Smooth muscle cell (in vitro differentiated cells): ENCODE results near the gene ATP1A3. TPM values are rescaled to one million over a fixed set of nuclear protein-coding genes. Genes with fewer than 3 reads are reported as not detected.

Source experiments
- DNase-seq: peaks from one replicate; lab custom pipeline; 2025; ENCODE audit not compliant: unreplicated experiment; lab: John Stamatoyannopoulos, UW
- H2AFZ ChIP-seq: fragments of 200-600 bp; sonication (generic); 2 replicates; pipeline ENCODE4 v1.6.0; 2016; ENCODE audit warnings: antibody characterized with exemption, low read depth, mild to moderate bottlenecking
- H3F3A ChIP-seq: fragments of 200-600 bp; sonication (generic); 2 replicates; pipeline ENCODE4 v1.6.0; 2017; ENCODE audit warnings: antibody characterized with exemption, low read depth
- H3K27ac ChIP-seq: fragments of 200-600 bp; sonication (generic); 2 replicates; pipeline ENCODE4 v1.5.1; 2016; ENCODE audit warnings: low read depth, mild to moderate bottlenecking
- H3K27me3 ChIP-seq: fragments of 200-600 bp; sonication (generic); 2 replicates; pipeline ENCODE4 v1.6.1; 2016; ENCODE audit warnings: low read depth, mild to moderate bottlenecking
- H3K36me3 ChIP-seq: fragments of 200-600 bp; sonication (generic); 2 replicates; pipeline ENCODE4 v1.5.1; 2016; ENCODE audit warnings: low read depth
- H3K4me1 ChIP-seq: fragments of 200-600 bp; sonication (generic); 2 replicates; pipeline ENCODE4 v1.5.1; 2016; ENCODE audit warnings: low read depth
- H3K4me2 ChIP-seq: fragments of 200-600 bp; sonication (generic); 2 replicates; pipeline ENCODE4 v1.6.0; 2016; ENCODE audit warnings: mild to moderate bottlenecking
- H3K4me3 ChIP-seq: fragments of 200-600 bp; sonication (generic); 2 replicates; pipeline ENCODE4 v1.5.1; 2016; ENCODE audit warnings: mild to moderate bottlenecking
- H3K79me2 ChIP-seq: fragments of 200-600 bp; sonication (generic); 2 replicates; pipeline ENCODE4 v1.6.0; 2016; ENCODE audit warnings: low read depth, mild to moderate bottlenecking
- H3K9ac ChIP-seq: fragments of 200-600 bp; sonication (generic); 2 replicates; pipeline ENCODE4 v1.6.0; 2016; ENCODE audit warnings: low read depth
- H3K9me3 ChIP-seq: fragments of 200-600 bp; sonication (generic); replicated peaks from 2 replicates; pipeline ENCODE4 v1.5.1; 2016; ENCODE audit warnings: low read depth
- H4K20me1 ChIP-seq: fragments of 200-600 bp; sonication (generic); 2 replicates; pipeline ENCODE4 v1.6.0; 2016; ENCODE audit warnings: low read depth
- CTCF ChIP-seq: fragments of 200-600 bp; sonication (generic); IDR thresholded peaks from 2 replicates; pipeline ENCODE4 v1.5.1; 2017; ENCODE audit warnings: borderline replicate concordance, mild to moderate bottlenecking, antibody characterized with exemption; ENCODE audit not compliant: insufficient read depth, poor library complexity, severe bottlenecking
- WGBS: methylation state at CpG from one replicate; pipeline ENCODE4 v1.1.7; 2016; ENCODE audit warnings: low lambda C conversion rate; 5-methylcytosine and 5-hydroxymethylcytosine counted together
- polyA plus RNA-seq: library from polyadenylated mRNA; unstranded; fragments of >200 nt; fragmentation: Nextera tagmentation; extraction: Ambion mirVana; gene quantifications from 2 replicates; pipeline ENCODE4 v1.2.1, GENCODE V29; 2016
- total RNA-seq: library from RNA; depleted of rRNA; stranded (reverse); fragments of >200 nt; gene quantifications from 2 replicates; pipeline ENCODE4 v1.2.3, GENCODE V29; 2014

The ATP1A3 gene
- total and polyA plus RNA-seq, 2 experiments from 2014 or later, result not detected

DNA sequence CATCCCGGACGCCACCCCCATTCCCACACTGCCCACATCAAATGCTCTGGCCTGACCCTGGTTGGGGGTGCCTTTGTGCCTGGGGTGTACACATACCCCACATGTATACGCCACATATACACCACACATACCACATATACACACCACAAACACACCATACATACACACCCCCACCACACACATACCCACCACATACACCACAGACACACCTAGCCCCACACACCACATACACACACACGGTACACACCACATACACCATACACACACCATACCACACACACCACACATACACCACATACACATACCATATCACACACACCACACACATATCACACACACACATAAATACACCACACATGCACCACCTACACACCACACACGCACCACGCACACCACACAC is 75.9 kb downstream of the ATP1A3 start:
- no peak overlapping the region for H3K4me3 ChIP-seq
- no peak overlapping the region for H2AFZ ChIP-seq
- no peak overlapping the region for H3K27ac ChIP-seq
- H3K9me3 ChIP-seq, result no peaks in the 10 kb centered on the region
- H3F3A ChIP-seq, result no peaks in the 10 kb centered on the region
- WGBS, result 97% methylated on average over 5 of the region's 6 CpGs
- H3K4me1 ChIP-seq, result no peaks in the 10 kb centered on the region
- H3K4me2 ChIP-seq, result no peak overlapping the region
- H4K20me1 ChIP-seq, result peaks cover 7% of the 10 kb centered on the region
- no peak for DNase-seq
- H3K36me3 ChIP-seq, result no peaks in the 10 kb centered on the region
- no peak for TF ChIP-seq CTCF
- no peak overlapping the region for H3K9ac ChIP-seq
- no peaks in the 10 kb centered on the region for H3K79me2 ChIP-seq
- H3K27me3 ChIP-seq, result peaks cover 87% of the 10 kb centered on the region

- H3K4me2 ChIP-seq, result no peak overlapping the region
Measured at GRCh38 chr19:41917676-41918075, 76.4 kb downstream of the ATP1A3 start.

More at GRCh38 chr19:41917676-41918075, 76.4 kb downstream of the ATP1A3 start:
- no peaks in the 10 kb centered on the region for H3K9me3 ChIP-seq
- no peaks in the 10 kb centered on the region for H3K36me3 ChIP-seq
- no peak overlapping the region for H3K4me3 ChIP-seq
- 76% methylated on average over 12 of the region's 12 CpGs for WGBS
- no peaks in the 10 kb centered on the region for H3K79me2 ChIP-seq
- no peaks in the 10 kb centered on the region for H3F3A ChIP-seq
- H2AFZ ChIP-seq, result no peak overlapping the region
- TF ChIP-seq CTCF, result no peak
- no peaks in the 10 kb centered on the region for H3K4me1 ChIP-seq
- H3K9ac ChIP-seq, result no peak overlapping the region
- no peak overlapping the region for H3K27ac ChIP-seq
- peaks cover 9% of the 10 kb centered on the region for H4K20me1 ChIP-seq
- no peak for DNase-seq
- peaks cover 87% of the 10 kb centered on the region for H3K27me3 ChIP-seq

Other genes starting within 250 kb of the ATP1A3 start
- not detected in 2 replicates for gene CEACAM6, start 238.7 kb downstream of the ATP1A3 start, total RNA-seq
- gene CEACAM6, start 238.7 kb downstream of the ATP1A3 start, polyA plus RNA-seq, result not detected in 2 replicates
- gene CEACAM3, start 197.6 kb downstream of the ATP1A3 start, total RNA-seq, result not detected in 2 replicates
- not detected in 2 replicates for gene CEACAM3, start 197.6 kb downstream of the ATP1A3 start, polyA plus RNA-seq
- not detected in 2 replicates for gene LYPD4, start 149.5 kb downstream of the ATP1A3 start, total RNA-seq
- not detected in 2 replicates for gene LYPD4, start 149.5 kb downstream of the ATP1A3 start, polyA plus RNA-seq
- gene DMRTC2, start 149.2 kb downstream of the ATP1A3 start, total RNA-seq, result not detected in 2 replicates
- gene DMRTC2, start 149.2 kb downstream of the ATP1A3 start, polyA plus RNA-seq, result not detected in 2 replicates
- gene RPS19, start 134.0 kb downstream of the ATP1A3 start, total RNA-seq, result 970 and 1,345 TPM in 2 replicates
- gene RPS19, start 134.0 kb downstream of the ATP1A3 start, polyA plus RNA-seq, result 2,105 and 2,361 TPM in 2 replicates
- gene CD79A, start 117.0 kb downstream of the ATP1A3 start, total RNA-seq, result not detected in 2 replicates
- gene CD79A, start 117.0 kb downstream of the ATP1A3 start, polyA plus RNA-seq, result 0.28 and 0.41 TPM in 2 replicates
- 24.2 and 24.3 TPM in 2 replicates for gene ARHGEF1, start 111.0 kb downstream of the ATP1A3 start, total RNA-seq
- gene ARHGEF1, start 111.0 kb downstream of the ATP1A3 start, polyA plus RNA-seq, result 69.6 and 78.6 TPM in 2 replicates
- gene ERFL, start 65.8 kb downstream of the ATP1A3 start, total RNA-seq, result 0.09 TPM in 1 of 2 replicates, not detected in the other
- gene ERFL, start 65.8 kb downstream of the ATP1A3 start, polyA plus RNA-seq, result 0.09 and 0.11 TPM in 2 replicates
- 254 and 304 TPM in 2 replicates for gene RABAC1, start 34.9 kb downstream of the ATP1A3 start, total RNA-seq
- gene RABAC1, start 34.9 kb downstream of the ATP1A3 start, polyA plus RNA-seq, result 532 and 581 TPM in 2 replicates
- gene GRIK5, start 76.0 kb upstream of the ATP1A3 start, total RNA-seq, result 0.58 and 2.0 TPM in 2 replicates
- gene GRIK5, start 76.0 kb upstream of the ATP1A3 start, polyA plus RNA-seq, result 0.67 and 1.9 TPM in 2 replicates
- 8.9 and 13.6 TPM in 2 replicates for gene ZNF574, start 81.9 kb upstream of the ATP1A3 start, total RNA-seq
- gene ZNF574, start 81.9 kb upstream of the ATP1A3 start, polyA plus RNA-seq, result 20.5 and 22.9 TPM in 2 replicates
- gene POU2F2, start 138.2 kb upstream of the ATP1A3 start, total RNA-seq, result 0.58 and 0.99 TPM in 2 replicates
- gene POU2F2, start 138.2 kb upstream of the ATP1A3 start, polyA plus RNA-seq, result 6.3 and 8.6 TPM in 2 replicates
- gene DEDD2, start 223.4 kb upstream of the ATP1A3 start, total RNA-seq, result 12.6 and 35.4 TPM in 2 replicates
- 22.4 and 23.4 TPM in 2 replicates for gene DEDD2, start 223.4 kb upstream of the ATP1A3 start, polyA plus RNA-seq
- gene ZNF526, start 226.1 kb upstream of the ATP1A3 start, total RNA-seq, result 5.0 and 5.9 TPM in 2 replicates
- gene ZNF526, start 226.1 kb upstream of the ATP1A3 start, polyA plus RNA-seq, result 12.0 and 12.1 TPM in 2 replicates
- 26.0 and 27.4 TPM in 2 replicates for gene GSK3A, start 248.4 kb upstream of the ATP1A3 start, total RNA-seq
- 34.6 and 39.0 TPM in 2 replicates for gene GSK3A, start 248.4 kb upstream of the ATP1A3 start, polyA plus RNA-seq